ENCODE measurements around the gene PADI2.
A peak's percentile ranks its signal among the peaks of the same experiment; 100 is the strongest.

The PADI2 gene

DNA sequence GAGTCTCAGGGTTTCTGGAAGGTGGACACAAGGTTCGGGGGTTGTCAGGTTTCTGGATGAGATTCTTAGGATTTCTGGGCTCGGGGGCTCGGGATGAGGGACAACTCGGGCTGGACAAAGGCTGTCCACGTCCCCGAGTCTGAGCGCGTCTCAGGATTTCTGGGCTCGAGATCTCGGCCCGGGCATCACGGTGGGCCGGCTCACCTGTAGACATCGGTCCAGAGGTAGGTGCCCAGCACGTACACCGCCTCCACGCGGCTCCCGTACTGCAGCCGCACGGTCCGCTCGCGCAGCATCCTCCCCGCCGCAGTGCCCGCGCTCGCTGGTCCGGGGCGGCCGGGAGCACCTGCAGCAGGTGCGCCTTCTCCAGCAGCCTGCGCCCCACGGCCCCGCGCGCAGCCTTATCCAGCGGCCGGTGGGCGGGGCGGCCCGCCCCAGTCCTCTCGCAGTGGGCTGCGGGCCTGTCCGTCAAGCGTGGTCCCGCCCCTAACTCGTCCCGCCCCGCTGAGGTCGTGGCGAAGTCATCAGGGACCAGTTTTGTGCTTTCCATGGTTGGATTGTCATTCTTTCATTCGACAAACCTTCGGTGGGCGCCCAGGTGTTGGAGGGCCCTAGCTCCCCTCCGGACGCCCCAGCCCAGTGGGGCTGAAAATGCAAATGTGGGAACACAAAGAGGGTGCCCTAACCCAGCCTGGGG is at the start of gene PADI2:
TSS of gene PADI2 (minus strand) at position 376 of the 697 bp plus-strand sequence. CDS start at position 296, 80 bp downstream.
- H3K27me3 Mint-ChIP-seq (ENCODE audit: low read depth): peaks cover 38% of the 10 kb centered on the region
- H3K4me1 Mint-ChIP-seq (ENCODE audit: low read depth): no peaks in the 10 kb centered on the region
- DNase-seq (ENCODE audit: low spot score): peak; percentile 31
- no peak within 1 kb of the TSS for H3K27ac Mint-ChIP-seq
- no peaks in the 10 kb centered on the region for H3K9me3 Mint-ChIP-seq
- H3K4me3 Mint-ChIP-seq: no peak within 1 kb of the TSS
- no peaks in the 10 kb centered on the region for H3K36me3 Mint-ChIP-seq (ENCODE audit: low read depth)

DNA sequence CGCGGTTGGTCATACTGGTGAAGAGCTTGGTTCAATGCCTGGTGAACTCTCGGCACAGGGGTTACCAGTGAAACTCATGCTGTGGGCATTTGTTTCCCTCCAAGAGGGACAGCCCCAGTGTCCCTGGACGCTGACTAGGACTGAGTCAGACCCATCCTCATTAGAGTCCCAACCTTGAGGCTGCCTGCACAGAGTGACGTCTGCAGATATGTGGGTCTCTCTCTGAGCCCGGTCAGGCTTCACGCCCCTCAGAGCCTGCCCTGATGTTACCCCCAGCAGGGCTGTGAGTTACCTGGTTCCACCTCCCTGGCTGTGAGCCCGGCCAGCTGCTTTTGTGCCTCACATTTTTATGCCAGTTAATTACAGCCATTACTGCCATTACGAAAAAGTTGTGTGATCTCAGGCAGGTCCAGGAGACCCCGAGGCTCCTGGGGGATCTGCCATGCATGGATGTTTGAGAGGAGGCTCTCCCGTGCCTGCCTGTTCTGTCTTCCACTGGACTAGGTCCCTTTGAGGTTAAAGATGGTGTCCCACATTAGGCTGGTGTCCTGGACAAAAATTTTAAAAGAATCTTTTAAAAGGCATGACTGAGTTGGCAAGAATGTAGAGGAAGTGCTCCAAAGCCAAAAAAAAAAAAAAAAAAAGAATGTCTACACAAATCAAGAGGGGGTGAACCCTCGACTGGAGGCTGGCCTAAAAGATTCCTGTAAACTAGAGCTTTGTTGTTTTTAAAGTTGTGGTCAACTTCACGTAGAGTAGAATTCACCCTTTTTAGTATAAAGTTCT is 49.0 kb upstream of the PADI2 start:
- H3K4me1 Mint-ChIP-seq (ENCODE audit: low read depth): no peaks in the 10 kb centered on the region
- H3K27me3 Mint-ChIP-seq (ENCODE audit: low read depth): peaks cover 3% of the 10 kb centered on the region
- no peak for DNase-seq (ENCODE audit: low spot score)
- H3K9me3 Mint-ChIP-seq: no peaks in the 10 kb centered on the region
- no peak overlapping the region for H3K27ac Mint-ChIP-seq
- no peak overlapping the region for H3K4me3 Mint-ChIP-seq
- no peaks in the 10 kb centered on the region for H3K36me3 Mint-ChIP-seq (ENCODE audit: low read depth)

DNA sequence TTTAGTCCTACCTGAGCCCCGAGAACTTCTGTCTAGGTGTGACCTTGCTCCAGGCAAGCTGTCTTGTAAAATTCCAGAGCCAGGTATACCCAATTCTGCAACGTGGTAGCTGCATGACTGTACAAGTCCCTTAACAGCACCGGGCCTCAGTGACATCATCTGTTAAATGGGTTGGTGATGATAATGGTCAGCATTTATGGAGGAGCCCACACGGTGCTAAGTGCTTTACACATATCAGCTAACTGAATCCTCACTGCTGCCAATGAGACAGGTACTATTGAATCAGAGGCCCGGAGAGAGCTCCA is 48.5 kb upstream of the PADI2 start:
- no peaks in the 10 kb centered on the region for H3K9me3 Mint-ChIP-seq
- H3K4me1 Mint-ChIP-seq (ENCODE audit: low read depth): no peaks in the 10 kb centered on the region
- no peaks in the 10 kb centered on the region for H3K36me3 Mint-ChIP-seq (ENCODE audit: low read depth)
- DNase-seq (ENCODE audit: low spot score): no peak
- H3K27me3 Mint-ChIP-seq (ENCODE audit: low read depth): no peaks in the 10 kb centered on the region
- H3K4me3 Mint-ChIP-seq: no peak overlapping the region
- no peak overlapping the region for H3K27ac Mint-ChIP-seq

GRCh38 chr1:17167041-17167785 is 48.0 kb upstream of the PADI2 start:
- no peaks in the 10 kb centered on the region for H3K4me1 Mint-ChIP-seq (ENCODE audit: low read depth)
- no peaks in the 10 kb centered on the region for H3K27me3 Mint-ChIP-seq (ENCODE audit: low read depth)
- H3K4me3 Mint-ChIP-seq: no peak overlapping the region
- no peak for DNase-seq (ENCODE audit: low spot score)
- no peak overlapping the region for H3K27ac Mint-ChIP-seq
- no peaks in the 10 kb centered on the region for H3K9me3 Mint-ChIP-seq
- H3K36me3 Mint-ChIP-seq (ENCODE audit: low read depth): no peaks in the 10 kb centered on the region

DNA sequence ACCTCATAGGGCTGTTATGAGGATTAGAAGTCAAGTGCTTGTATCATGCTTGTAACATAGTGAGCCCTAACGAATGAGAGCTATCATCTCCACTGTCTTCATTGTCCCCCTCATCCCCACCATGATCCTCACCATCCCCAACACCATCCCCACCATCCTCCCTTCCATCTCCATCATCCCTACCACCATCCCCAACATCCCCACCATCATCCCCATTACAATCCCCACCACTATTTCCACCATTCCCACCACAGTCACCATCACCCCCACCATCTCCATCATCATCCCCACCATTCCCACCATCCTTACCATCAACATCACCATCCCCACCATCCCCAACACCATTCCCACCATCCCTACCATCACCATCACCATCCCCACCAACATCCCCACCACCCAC is 46.6 kb upstream of the PADI2 start:
- Mint-ChIP-seq H3K9me3 (peaks cover 4% of the 10 kb centered on the region), H3K36me3 (ENCODE audit: low read depth) (no peaks in the 10 kb centered on the region), H3K4me1 (ENCODE audit: low read depth) (peaks cover 5% of the 10 kb centered on the region), H3K27me3 (ENCODE audit: low read depth) (no peaks in the 10 kb centered on the region), H3K4me3 (no peak overlapping the region), H3K27ac (no peak overlapping the region)
- no peak for DNase-seq (ENCODE audit: low spot score)

DNA sequence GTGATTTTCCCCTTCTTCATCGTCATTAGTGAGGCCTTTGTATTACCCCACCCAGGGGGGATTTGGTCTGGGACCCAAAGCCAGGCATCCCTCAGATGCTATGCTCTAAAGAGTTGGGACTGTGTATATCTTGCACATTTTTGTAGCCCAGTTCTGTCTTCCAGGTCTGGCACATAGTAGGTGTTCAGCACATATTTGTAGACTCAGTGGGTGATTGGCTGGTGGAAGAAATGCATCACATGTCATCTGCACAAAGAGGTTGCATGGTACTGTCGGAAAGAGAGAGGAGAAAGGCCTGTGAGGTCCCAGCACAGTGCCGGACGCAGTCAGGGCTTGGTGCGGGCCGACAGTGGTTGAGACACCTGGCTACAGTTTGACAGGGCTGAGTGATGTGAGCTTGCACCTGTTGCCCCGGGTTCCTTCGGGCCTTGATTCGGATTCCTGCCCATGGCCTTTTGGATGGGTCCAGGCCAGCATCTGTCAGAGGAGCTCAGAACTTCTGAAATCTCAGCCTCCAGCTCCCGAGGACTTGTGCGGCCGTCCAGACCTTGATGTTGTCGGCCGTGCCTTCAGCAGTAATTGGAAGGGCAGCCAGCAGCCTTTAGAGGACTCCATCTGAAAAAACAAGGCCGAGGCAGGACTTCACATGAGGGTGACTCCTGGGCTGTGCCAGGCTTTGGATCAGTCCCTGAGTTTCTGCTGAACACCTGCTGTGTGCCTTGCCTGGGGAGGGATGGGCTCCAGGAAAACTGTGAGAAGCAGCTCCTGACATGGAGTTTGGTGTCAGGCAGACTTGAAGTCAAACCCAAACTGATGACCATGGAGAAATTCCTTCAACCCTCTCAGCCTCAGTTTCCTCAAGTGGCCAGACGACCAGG is 44.8 kb upstream of the PADI2 start:
- DNase-seq (ENCODE audit: low spot score): no peak
- H3K36me3 Mint-ChIP-seq (ENCODE audit: low read depth): no peaks in the 10 kb centered on the region
- no peaks in the 10 kb centered on the region for H3K27me3 Mint-ChIP-seq (ENCODE audit: low read depth)
- no peak overlapping the region for H3K4me3 Mint-ChIP-seq
- H3K9me3 Mint-ChIP-seq: peaks cover 4% of the 10 kb centered on the region
- H3K4me1 Mint-ChIP-seq (ENCODE audit: low read depth): peaks cover 5% of the 10 kb centered on the region
- no peak overlapping the region for H3K27ac Mint-ChIP-seq

DNA sequence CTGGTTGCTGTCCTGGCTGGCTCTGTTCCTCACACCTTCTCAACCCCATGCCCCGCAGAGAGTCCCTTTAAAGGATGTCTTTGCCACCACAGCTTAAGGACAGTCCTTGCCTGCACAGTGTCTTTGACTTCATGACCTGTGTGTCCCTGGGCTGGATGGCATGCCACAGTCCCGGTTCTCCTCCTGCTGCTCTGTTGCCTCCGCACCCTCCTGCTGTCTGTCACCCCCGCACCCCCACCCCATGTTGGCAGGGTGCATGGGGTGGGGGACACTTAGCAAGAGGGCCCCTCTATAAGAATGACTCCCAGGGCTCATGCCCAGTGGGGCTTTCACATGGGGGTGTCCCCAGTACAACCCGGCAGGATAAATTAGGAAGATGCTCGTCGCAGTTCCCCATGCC is 44.1 kb upstream of the PADI2 start:
- no peaks in the 10 kb centered on the region for H3K27me3 Mint-ChIP-seq (ENCODE audit: low read depth)
- no peak overlapping the region for H3K27ac Mint-ChIP-seq
- DNase-seq (ENCODE audit: low spot score): no peak
- H3K4me1 Mint-ChIP-seq (ENCODE audit: low read depth): peaks cover 5% of the 10 kb centered on the region
- H3K9me3 Mint-ChIP-seq: peaks cover 4% of the 10 kb centered on the region
- H3K4me3 Mint-ChIP-seq: no peak overlapping the region
- no peaks in the 10 kb centered on the region for H3K36me3 Mint-ChIP-seq (ENCODE audit: low read depth)

DNA sequence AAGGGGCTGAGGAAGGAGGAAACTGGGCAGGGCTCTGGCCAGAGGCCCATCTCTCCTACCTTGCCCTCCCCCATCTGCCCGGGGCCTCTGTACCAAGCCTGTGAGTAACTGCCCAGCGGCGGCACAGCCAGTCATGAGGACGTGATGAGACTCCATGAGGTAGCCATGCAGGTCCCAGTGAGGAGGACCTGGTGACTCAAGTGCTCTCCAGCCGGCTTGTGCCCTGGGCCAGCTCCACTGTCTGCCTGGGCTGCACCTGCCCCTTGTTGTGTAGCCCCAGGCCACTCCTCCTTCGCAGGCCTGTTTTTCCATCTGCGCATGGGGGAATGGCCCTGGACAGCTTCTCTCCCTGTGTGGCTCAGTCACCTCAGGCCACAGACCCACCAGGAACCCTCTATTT is 43.7 kb upstream of the PADI2 start:
- Mint-ChIP-seq H3K4me3 (no peak overlapping the region), H3K4me1 (ENCODE audit: low read depth) (peaks cover 5% of the 10 kb centered on the region), H3K27me3 (ENCODE audit: low read depth) (no peaks in the 10 kb centered on the region), H3K9me3 (peaks cover 4% of the 10 kb centered on the region), H3K36me3 (ENCODE audit: low read depth) (no peaks in the 10 kb centered on the region), H3K27ac (no peak overlapping the region)
- no peak for DNase-seq (ENCODE audit: low spot score)

DNA sequence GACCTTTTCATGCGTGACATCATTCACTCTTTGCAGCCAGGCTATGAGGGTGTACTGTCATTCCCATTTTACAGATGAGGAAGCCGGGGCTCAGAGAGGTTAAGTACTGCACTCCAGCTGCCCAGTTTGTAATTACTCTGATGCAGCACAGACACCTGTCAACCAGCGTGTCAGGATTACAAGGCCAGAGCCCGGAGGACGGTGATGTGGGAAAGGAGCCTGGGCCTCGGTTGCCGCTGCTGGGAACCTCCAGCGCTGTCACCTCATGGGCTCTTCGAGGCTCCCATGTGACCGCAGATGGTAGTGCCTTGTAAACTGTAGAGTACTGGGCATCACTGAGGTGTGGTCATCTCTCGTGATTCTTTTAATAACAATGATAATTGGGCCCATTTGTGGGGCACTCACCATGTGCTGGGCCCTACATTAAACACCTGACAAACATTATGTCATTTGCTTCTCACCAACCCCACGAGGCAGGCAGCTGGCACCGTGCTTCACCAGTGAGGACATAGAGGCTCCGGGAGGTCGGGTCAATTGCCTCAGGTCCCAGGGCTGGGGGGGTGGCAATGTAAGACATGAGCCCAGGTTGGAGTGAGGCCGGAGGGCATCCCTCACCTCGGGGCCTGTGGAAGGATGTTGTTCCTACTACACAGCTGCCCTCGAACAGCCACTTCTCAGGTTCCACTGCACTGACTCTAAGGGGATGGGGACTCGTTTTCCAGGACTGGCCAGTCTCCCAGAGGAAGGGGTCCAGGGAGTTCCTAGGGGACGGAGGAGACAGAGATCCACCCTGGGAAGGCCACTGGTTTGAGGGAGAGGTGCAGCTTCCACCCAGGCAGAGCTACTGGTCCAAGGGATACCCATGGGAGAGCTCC is 42.9 kb upstream of the PADI2 start:
- Mint-ChIP-seq H3K27me3 (ENCODE audit: low read depth) (no peaks in the 10 kb centered on the region), H3K4me3 (no peak overlapping the region), H3K4me1 (ENCODE audit: low read depth) (peaks cover 5% of the 10 kb centered on the region), H3K36me3 (ENCODE audit: low read depth) (no peaks in the 10 kb centered on the region), H3K27ac (no peak overlapping the region), H3K9me3 (peaks cover 4% of the 10 kb centered on the region)
- DNase-seq (ENCODE audit: low spot score): no peak

DNA sequence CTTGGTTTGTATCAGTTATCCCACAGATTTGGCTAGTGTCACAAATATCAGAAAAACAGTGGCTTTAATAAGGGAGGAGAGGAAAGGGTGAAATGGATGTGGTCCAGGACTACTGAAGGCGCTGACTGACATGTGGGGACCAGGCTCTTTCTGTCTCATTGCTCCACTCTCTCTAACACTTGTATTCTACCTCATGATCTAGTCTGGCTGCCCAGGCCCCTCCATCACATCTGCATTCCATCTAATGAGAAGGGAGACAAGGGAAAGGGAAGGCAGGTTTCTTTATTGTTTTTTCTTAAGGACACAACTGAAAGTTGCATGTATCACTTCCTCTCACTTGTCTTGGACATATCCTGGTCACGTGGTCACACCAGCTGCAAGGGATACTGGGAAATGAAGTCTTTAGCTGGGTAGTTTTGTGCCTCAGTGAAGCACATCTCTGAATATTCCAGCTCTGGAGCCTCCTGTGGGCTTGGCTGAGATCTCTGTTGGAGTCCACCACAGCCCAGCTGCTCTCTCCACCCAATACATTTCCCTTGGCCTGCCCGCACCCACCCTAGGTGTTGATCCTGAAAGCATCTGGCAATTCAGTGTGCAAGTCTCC is 42.0 kb upstream of the PADI2 start:
- no peaks in the 10 kb centered on the region for H3K27me3 Mint-ChIP-seq (ENCODE audit: low read depth)
- H3K4me1 Mint-ChIP-seq (ENCODE audit: low read depth): peaks cover 5% of the 10 kb centered on the region
- no peak for DNase-seq (ENCODE audit: low spot score)
- no peaks in the 10 kb centered on the region for H3K36me3 Mint-ChIP-seq (ENCODE audit: low read depth)
- no peak overlapping the region for H3K4me3 Mint-ChIP-seq
- H3K9me3 Mint-ChIP-seq: peaks cover 9% of the 10 kb centered on the region
- no peak overlapping the region for H3K27ac Mint-ChIP-seq

DNA sequence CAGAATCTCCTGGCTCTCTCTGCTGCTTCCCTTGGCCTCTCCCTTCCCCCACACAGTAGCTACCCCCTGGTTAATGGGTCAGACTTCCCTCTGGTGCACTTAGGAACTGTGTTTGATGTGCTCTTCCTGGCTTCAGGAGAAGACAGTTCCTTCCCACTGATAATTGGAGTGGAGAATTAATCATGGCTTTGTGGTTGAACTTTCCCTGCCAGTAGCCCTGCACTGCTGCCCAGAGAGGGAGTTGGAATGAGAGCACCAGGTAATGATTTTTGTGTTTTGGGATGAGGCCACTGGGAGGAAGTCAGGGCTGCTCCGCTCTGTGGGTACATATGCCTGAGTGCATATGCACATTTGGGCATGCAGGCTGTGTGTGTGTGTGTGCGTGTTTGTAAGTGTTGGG is 39.7 kb upstream of the PADI2 start:
- H3K9me3 Mint-ChIP-seq: peaks cover 30% of the 10 kb centered on the region
- no peak overlapping the region for H3K4me3 Mint-ChIP-seq
- no peaks in the 10 kb centered on the region for H3K27me3 Mint-ChIP-seq (ENCODE audit: low read depth)
- H3K27ac Mint-ChIP-seq: no peak overlapping the region
- DNase-seq (ENCODE audit: low spot score): no peak
- H3K36me3 Mint-ChIP-seq (ENCODE audit: low read depth): no peaks in the 10 kb centered on the region
- peaks cover 5% of the 10 kb centered on the region for H3K4me1 Mint-ChIP-seq (ENCODE audit: low read depth)

DNA sequence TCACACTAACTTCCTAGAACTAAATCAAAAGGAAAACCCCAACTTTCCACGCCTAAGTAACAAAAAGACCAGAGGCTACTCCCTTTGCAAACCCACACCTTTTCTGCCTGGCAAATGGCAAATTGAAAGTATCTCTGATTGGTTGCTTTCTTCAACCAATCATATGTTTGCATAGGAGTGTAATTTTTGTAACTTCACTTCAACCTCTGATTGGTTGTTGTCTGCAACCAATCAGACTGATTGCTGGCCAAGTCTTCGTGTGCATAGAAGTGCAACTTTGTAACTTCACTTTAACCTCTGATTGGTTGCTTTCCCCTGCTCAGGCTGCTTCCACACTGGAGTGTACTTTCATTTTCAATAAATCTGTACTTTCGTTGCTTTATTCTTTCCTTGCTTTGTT is 36.9 kb upstream of the PADI2 start:
- DNase-seq (ENCODE audit: low spot score): no peak
- peaks cover 2% of the 10 kb centered on the region for H3K27me3 Mint-ChIP-seq (ENCODE audit: low read depth)
- H3K36me3 Mint-ChIP-seq (ENCODE audit: low read depth): no peaks in the 10 kb centered on the region
- H3K27ac Mint-ChIP-seq: no peak overlapping the region
- H3K9me3 Mint-ChIP-seq: peaks cover 29% of the 10 kb centered on the region
- H3K4me3 Mint-ChIP-seq: no peak overlapping the region
- peaks cover 2% of the 10 kb centered on the region for H3K4me1 Mint-ChIP-seq (ENCODE audit: low read depth)
